Inferior parietal cortex (tissue), 1 donor: ENCODE measurements around the gene PCDHA1.
"Not testable (repeated sequence)": the region's sequence is repeated elsewhere in the genome, so short reads cannot be mapped to it uniquely, and the experiment has no call there.

ENCODE experiments used
- DNase-seq: peaks from one replicate; pipeline ENCODE4 v3.0.0-alpha.2; 2016; ENCODE audit errors: extremely low spot score

PCDHA1 gene

GRCh38 chr5:140849831-140850634, 64.1 kb downstream of the PCDHA1 start:
- not testable (repeated sequence) for DNase-seq

GRCh38 chr5:140855772-140856674, 70.1 kb downstream of the PCDHA1 start, which contains the start of gene PCDHA10:
Gene PCDHA10 (plus strand): TSS chr5:140855897. CDS start chr5:140856049, 152 bp downstream.
- peak; percentile 22 for DNase-seq

GRCh38 chr5:140857177-140857986, 71.4 kb downstream of the PCDHA1 start:
- DNase-seq, result no peak

- no peak for DNase-seq
Observed at GRCh38 chr5:140857987-140858240, 72.0 kb downstream of the PCDHA1 start.

- no peak for DNase-seq
Observed at GRCh38 chr5:140862441-140863295, 76.7 kb downstream of the PCDHA1 start.

- DNase-seq, result peak; percentile 62
Observed at GRCh38 chr5:140868721-140869554, 83.0 kb downstream of the PCDHA1 start, which contains the start of gene PCDHA11. Gene PCDHA11 (plus strand): TSS chr5:140868957. CDS start chr5:140869104, 147 bp downstream.

GRCh38 chr5:140869555-140869886, 83.6 kb downstream of the PCDHA1 start:
- peak; percentile 55 for DNase-seq

- no peak for DNase-seq
Observed at GRCh38 chr5:140870221-140871201, 84.6 kb downstream of the PCDHA1 start.

GRCh38 chr5:140875085-140876065, 89.4 kb downstream of the PCDHA1 start, which contains the start of gene PCDHA12:
Gene PCDHA12 (plus strand): TSS chr5:140875308. CDS start chr5:140875473, 165 bp downstream.
- DNase-seq, result no peak

- DNase-seq, result not testable (repeated sequence)
Observed at GRCh38 chr5:140876541-140877261, 90.8 kb downstream of the PCDHA1 start.

- no peak for DNase-seq
Observed at GRCh38 chr5:140877262-140877581, 91.3 kb downstream of the PCDHA1 start.

- no peak for DNase-seq
Observed at GRCh38 chr5:140881889-140882590, 96.1 kb downstream of the PCDHA1 start, which contains the start of gene PCDHA13. Gene PCDHA13 (plus strand): TSS chr5:140882124. CDS start chr5:140882269, 145 bp downstream.

- peak; percentile 33 for DNase-seq
Observed at GRCh38 chr5:140882591-140882899, 96.6 kb downstream of the PCDHA1 start.

- DNase-seq, result no peak
Observed at GRCh38 chr5:140883373-140883772, 97.4 kb downstream of the PCDHA1 start.

- no peak for DNase-seq
Observed at GRCh38 chr5:140883927-140884697, 98.2 kb downstream of the PCDHA1 start.

- no peak for DNase-seq
Observed at GRCh38 chr5:140916325-140916724, 130.4 kb downstream of the PCDHA1 start.
